ENCODE data around the gene GYS2. TPM values are rescaled to one million over a fixed set of nuclear protein-coding genes. Genes with fewer than 3 reads are reported as not detected.
A peak's percentile ranks its signal among the peaks of the same experiment; 100 is the strongest.

Gene GYS2
- total RNA-seq, 1 donor from 2014 or later, result 0.98 TPM

DNA sequence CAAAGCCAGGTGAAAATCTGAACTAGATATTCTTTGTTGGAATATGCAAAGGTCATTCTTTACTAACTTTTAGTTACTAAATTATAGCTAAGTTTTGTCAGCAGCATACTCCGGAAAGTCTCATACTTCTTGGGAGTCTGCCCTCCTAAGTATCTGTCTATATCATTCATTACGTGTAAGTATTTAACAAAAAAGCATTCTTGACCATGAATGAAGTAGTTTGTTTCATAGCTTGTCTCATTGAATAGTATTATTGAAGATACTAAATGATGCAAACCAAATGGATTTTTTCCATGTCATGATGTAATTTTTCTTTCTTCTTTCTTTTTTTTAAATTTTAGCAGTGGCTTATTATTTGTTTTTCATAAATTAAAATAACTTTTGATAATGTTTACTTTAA lies 88.4 kb downstream of the GYS2 start:
- peaks cover 0 to 32% of the 10 kb centered on the region in 2 donors for H3K36me3 ChIP-seq
- no peak for DNase-seq (ENCODE audit: extremely low spot score in 2 of 2)
- no peak overlapping the region for H3K4me3 ChIP-seq
- no peaks in the 10 kb centered on the region for H3K27me3 ChIP-seq
- H3K27ac ChIP-seq, result no peak overlapping the region
- intact Hi-C loops (cut with DNase I), result no loop called here
- H3K9me3 ChIP-seq, result no peaks in the 10 kb centered on the region
- no peaks in the 10 kb centered on the region for H3K4me1 ChIP-seq
- no peak for TF ChIP-seq POLR2AphosphoS5 (IDR thresholded peaks at IDR 0.05; ENCODE audit: insufficient read depth in 1 of 2, low read depth in 1 of 2)
- TF ChIP-seq, protein P1, sequence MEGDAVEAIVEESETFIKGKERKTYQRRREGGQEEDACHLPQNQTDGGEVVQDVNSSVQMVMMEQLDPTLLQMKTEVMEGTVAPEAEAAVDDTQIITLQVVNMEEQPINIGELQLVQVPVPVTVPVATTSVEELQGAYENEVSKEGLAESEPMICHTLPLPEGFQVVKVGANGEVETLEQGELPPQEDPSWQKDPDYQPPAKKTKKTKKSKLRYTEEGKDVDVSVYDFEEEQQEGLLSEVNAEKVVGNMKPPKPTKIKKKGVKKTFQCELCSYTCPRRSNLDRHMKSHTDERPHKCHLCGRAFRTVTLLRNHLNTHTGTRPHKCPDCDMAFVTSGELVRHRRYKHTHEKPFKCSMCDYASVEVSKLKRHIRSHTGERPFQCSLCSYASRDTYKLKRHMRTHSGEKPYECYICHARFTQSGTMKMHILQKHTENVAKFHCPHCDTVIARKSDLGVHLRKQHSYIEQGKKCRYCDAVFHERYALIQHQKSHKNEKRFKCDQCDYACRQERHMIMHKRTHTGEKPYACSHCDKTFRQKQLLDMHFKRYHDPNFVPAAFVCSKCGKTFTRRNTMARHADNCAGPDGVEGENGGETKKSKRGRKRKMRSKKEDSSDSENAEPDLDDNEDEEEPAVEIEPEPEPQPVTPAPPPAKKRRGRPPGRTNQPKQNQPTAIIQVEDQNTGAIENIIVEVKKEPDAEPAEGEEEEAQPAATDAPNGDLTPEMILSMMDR (IDR thresholded peaks at IDR 0.05), result no peak
- no peak for TF ChIP-seq POLR2A (IDR thresholded peaks at IDR 0.05)

DNA sequence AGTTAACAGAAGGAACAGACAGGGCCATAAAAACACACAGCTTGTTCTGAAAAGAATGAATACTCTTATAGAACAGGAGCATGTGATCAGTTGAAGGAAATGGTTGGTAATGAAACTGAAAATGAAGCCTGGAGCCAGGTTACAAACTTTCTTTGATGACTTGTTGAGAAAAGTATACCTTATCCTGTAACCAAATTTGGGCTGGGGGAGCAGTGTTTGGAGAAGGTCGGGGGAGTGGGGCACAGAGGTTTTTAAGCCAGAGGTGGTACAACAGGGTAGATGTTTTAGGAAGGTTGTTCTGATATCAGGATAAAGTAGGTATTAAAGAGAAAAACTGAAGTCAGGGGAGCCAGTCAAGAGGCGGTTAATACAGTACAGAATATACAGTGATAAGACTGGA lies 94.9 kb downstream of the GYS2 start:
- intact Hi-C loops (cut with DNase I), result no loop called here

DNA sequence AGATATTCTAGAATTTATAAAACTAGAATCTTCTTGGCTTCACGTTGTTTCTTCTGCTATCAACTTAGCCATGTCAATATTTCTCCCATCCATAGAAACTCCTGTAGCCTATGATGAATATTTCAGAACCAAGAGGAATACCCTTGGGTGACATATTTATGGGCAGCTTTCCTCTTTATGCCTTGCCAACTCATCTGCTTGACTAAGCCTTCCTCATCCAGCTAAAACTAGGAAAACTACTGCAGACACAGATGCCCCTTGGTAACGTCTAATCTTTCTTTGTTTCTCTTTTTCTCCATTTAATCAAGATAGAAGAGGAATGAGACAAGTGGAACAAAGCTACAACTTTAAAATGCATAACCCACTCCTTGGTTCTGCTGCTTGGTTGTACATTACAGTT lies 96.8 kb downstream of the GYS2 start:
- no peak for DNase-seq (ENCODE audit: extremely low spot score in 2 of 2)
- H3K9me3 ChIP-seq, result no peaks in the 10 kb centered on the region
- no peaks in the 10 kb centered on the region for H3K27me3 ChIP-seq
- H3K4me1 ChIP-seq, result peaks cover 22% of the 10 kb centered on the region
- peaks cover 0 to 26% of the 10 kb centered on the region in 2 donors for H3K36me3 ChIP-seq
- H3K27ac ChIP-seq, result no peak overlapping the region
- intact Hi-C loops (cut with DNase I), result no loop called here
- no peak overlapping the region for H3K4me3 ChIP-seq
- TF ChIP-seq, protein P1 (IDR thresholded peaks at IDR 0.05), result no peak
- TF ChIP-seq POLR2A (IDR thresholded peaks at IDR 0.05), result no peak
- no peak for TF ChIP-seq POLR2AphosphoS5 (IDR thresholded peaks at IDR 0.05; ENCODE audit: insufficient read depth in 1 of 2, low read depth in 1 of 2)

More for the DNA sequence above, 94.9 kb downstream of the GYS2 start:
- Histone ChIP-seq H3K9me3 (no peaks in the 10 kb centered on the region), H3K36me3 (peaks cover 0 to 44% of the 10 kb centered on the region in 2 donors), H3K4me1 (peaks cover 3% of the 10 kb centered on the region), H3K4me3 (no peak overlapping the region), H3K27ac (no peak overlapping the region), H3K27me3 (no peaks in the 10 kb centered on the region)
- TF ChIP-seq POLR2A (IDR thresholded peaks at IDR 0.05) (no peak), POLR2AphosphoS5 (IDR thresholded peaks at IDR 0.05; ENCODE audit: insufficient read depth in 1 of 2, low read depth in 1 of 2) (no peak)
- TF ChIP-seq, protein P1 (IDR thresholded peaks at IDR 0.05), result no peak
- DNase-seq (ENCODE audit: extremely low spot score in 2 of 2), result no peak

DNA sequence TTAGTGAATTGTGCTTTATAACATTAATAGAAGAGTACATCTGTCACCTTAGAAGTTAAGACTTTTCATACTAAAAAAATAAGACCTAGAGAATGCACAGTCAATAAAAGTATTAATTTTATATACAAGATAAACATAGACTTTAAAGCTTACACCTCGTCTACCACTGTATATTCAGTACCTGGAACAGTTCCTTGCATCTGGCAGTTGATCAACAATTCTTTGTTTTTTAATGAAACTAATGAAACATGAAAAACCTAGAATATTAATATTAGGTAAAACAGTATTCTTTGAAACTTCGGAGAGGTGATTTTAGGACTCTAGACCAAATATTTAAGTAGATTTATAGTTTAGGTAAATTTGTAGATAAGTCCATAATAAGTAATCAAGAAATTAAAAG lies 98.8 kb downstream of the GYS2 start:
- H3K4me3 ChIP-seq, result no peak overlapping the region
- H3K27me3 ChIP-seq, result no peaks in the 10 kb centered on the region
- intact Hi-C loops (cut with DNase I), result no loop called here
- H3K4me1 ChIP-seq, result peaks cover 33% of the 10 kb centered on the region
- TF ChIP-seq POLR2AphosphoS5 (IDR thresholded peaks at IDR 0.05; ENCODE audit: insufficient read depth in 1 of 2, low read depth in 1 of 2), result no peak
- TF ChIP-seq, protein P1 (IDR thresholded peaks at IDR 0.05), result no peak
- no peak for TF ChIP-seq POLR2A (IDR thresholded peaks at IDR 0.05)
- no peak for DNase-seq (ENCODE audit: extremely low spot score in 2 of 2)
- H3K9me3 ChIP-seq, result no peaks in the 10 kb centered on the region
- H3K27ac ChIP-seq, result no peak overlapping the region
- peaks cover 0 to 22% of the 10 kb centered on the region in 2 donors for H3K36me3 ChIP-seq

DNA sequence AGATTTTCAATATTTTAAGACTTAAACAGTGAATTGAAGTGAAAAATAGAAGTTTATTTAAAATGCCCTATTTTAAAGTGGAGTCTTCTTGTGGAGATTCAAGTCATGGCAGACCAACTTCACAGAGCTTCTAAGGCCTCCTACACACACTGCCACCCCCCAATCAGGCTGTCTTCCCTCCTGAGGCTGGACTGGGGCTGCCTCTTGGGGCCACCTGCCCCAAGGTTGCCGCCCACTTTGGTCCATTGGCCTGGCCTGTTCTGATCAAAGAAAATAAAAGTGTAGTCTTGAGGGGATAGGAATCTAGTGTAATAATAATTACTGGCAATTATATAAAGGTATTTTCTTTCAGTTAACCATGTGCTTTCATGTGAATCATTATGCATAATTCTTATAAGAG lies 101.8 kb downstream of the GYS2 start:
- H3K36me3 ChIP-seq, result peaks cover 0 to 8% of the 10 kb centered on the region in 2 donors
- intact Hi-C loops (cut with DNase I), result no loop called here
- DNase-seq (ENCODE audit: extremely low spot score in 2 of 2), result no peak
- no peaks in the 10 kb centered on the region for H3K27me3 ChIP-seq
- TF ChIP-seq POLR2AphosphoS5 (IDR thresholded peaks at IDR 0.05; ENCODE audit: insufficient read depth in 1 of 2, low read depth in 1 of 2) (no peak), POLR2A (IDR thresholded peaks at IDR 0.05) (no peak)
- TF ChIP-seq, protein P1 (IDR thresholded peaks at IDR 0.05), result no peak
- H3K27ac ChIP-seq, result no peak overlapping the region
- peaks cover 52% of the 10 kb centered on the region for H3K4me1 ChIP-seq
- peak overlapping the region in 1 of 2 donors; percentile 73 for H3K4me3 ChIP-seq
- no peaks in the 10 kb centered on the region for H3K9me3 ChIP-seq
